ENCODE data around the gene ANO10.
"Not testable (repeated sequence)": the region's sequence is repeated elsewhere in the genome, so short reads cannot be mapped to it uniquely, and the experiment has no call there.

ANO10 gene

GRCh38 chr3:43485931-43486330 lies 135.9 kb downstream of the ANO10 start (continued):
- TF ChIP-seq ZNF704 (tag by site-specific recombination; IDR thresholded peaks at IDR 0.05) (no peak), ZNF366 (tag by site-specific recombination; conservative IDR thresholded peaks at IDR 0.05) (no peak), CTCF (tag by site-specific recombination; IDR thresholded peaks at IDR 0.05) (no peak), SETDB1 (IDR thresholded peaks at IDR 0.05; ENCODE audit: insufficient read length, low read length) (no peak)

- TF ChIP-seq ZNF521 (tag by site-specific recombination; IDR thresholded peaks at IDR 0.05) (no peak), ZNF221 (tag by site-specific recombination; IDR thresholded peaks at IDR 0.05; ENCODE audit: borderline replicate concordance) (no peak), ZNF561 (tag by site-specific recombination; IDR thresholded peaks at IDR 0.05; ENCODE audit: borderline replicate concordance) (no peak), ZNF121 (tag by site-specific recombination; IDR thresholded peaks at IDR 0.05) (no peak), SP3 (tag by site-specific recombination; IDR thresholded peaks at IDR 0.05) (no peak)
- TF ChIP-seq, protein P1, sequence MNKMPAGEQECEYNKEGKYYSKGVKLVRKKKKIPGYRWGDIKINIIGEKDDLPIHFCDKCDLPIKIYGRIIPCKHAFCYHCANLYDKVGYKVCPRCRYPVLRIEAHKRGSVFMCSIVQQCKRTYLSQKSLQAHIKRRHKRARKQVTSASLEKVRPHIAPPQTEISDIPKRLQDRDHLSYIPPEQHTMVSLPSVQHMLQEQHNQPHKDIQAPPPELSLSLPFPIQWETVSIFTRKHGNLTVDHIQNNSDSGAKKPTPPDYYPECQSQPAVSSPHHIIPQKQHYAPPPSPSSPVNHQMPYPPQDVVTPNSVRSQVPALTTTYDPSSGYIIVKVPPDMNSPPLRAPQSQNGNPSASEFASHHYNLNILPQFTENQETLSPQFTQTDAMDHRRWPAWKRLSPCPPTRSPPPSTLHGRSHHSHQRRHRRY (tag by site-specific recombination; IDR thresholded peaks at IDR 0.05) = no peak
- Histone ChIP-seq H3K36me3 (ENCODE audit: control insufficient read depth in 2 of 2, insufficient read depth in 1 of 2, low read length in 2 of 2) (no peaks in the 10 kb centered on the region), H3K4me1 (ENCODE audit: control insufficient read depth, insufficient read depth, low read length) (no peaks in the 10 kb centered on the region), H3K27ac (ENCODE audit: extremely low read depth, low read depth, low read length) (no peak overlapping the region), H3K9me3 (ENCODE audit: control insufficient read depth, insufficient read depth, low read depth, low read length) (no peaks in the 10 kb centered on the region), H3K4me3 (ENCODE audit: low read depth, low read length) (no peak overlapping the region)
- ChIA-PET POLR2A (no interaction called here), CTCF (no interaction called here)
These were observed 136.8 kb downstream of the ANO10 start for GRCh38 chr3:43484926-43485488.

- ChIA-PET POLR2A (no interaction called here), CTCF (no interaction called here)
- Histone ChIP-seq H3K4me1 (ENCODE audit: control insufficient read depth, insufficient read depth, low read length) (no peaks in the 10 kb centered on the region), H3K4me3 (ENCODE audit: low read depth, low read length) (no peak overlapping the region), H3K27ac (ENCODE audit: extremely low read depth, low read depth, low read length) (no peak overlapping the region), H3K36me3 (ENCODE audit: control insufficient read depth in 2 of 2, insufficient read depth in 1 of 2, low read length in 2 of 2) (no peaks in the 10 kb centered on the region), H3K9me3 (ENCODE audit: control insufficient read depth, insufficient read depth, low read depth, low read length) (no peaks in the 10 kb centered on the region)
- TF ChIP-seq ZNF274 (IDR thresholded peaks at IDR 0.05; ENCODE audit: low read length) = no peak
- TF ChIP-seq ZNF274 (tag by site-specific recombination; IDR thresholded peaks at IDR 0.05; ENCODE audit: borderline replicate concordance) = no peak
- TF ChIP-seq ZNF391 (tag by site-specific recombination; IDR thresholded peaks at IDR 0.05; ENCODE audit: borderline replicate concordance, low read depth) = no peak
- no peak for TF ChIP-seq BCL6B (tag by site-specific recombination; IDR thresholded peaks at IDR 0.05)
- TF ChIP-seq ZNF266 (tag by site-specific recombination; IDR thresholded peaks at IDR 0.05; ENCODE audit: low read depth) = no peak
- TF ChIP-seq SP3 (tag by site-specific recombination; IDR thresholded peaks at IDR 0.05) = no peak
- no peak for TF ChIP-seq SCRT2 (tag by site-specific recombination; IDR thresholded peaks at IDR 0.05)
- no peak for TF ChIP-seq ZNF354C (tag by site-specific recombination; IDR thresholded peaks at IDR 0.05; ENCODE audit: borderline replicate concordance, low read depth)
- TF ChIP-seq ZNF121 (tag by site-specific recombination; IDR thresholded peaks at IDR 0.05) = no peak
These were observed 140.4 kb downstream of the ANO10 start for GRCh38 chr3:43481375-43481774.

DNA sequence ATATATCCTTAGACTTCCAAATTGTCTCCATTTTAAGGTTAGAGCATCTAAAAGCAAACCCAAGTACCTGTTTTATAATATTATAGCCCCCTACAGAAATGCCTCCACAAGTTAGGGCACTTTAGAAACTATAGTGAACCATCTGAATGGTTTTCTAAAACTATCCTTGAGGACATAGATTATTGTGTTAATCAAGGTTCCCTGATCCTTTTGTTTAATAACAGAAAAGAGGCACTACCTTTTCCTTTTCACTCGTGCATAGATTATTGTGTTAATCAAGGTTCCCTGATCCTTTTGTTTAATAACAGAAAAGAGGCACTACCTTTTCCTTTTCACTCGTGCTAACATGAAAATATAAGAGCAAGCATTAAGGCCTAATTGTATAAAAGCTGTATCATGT lies 143.0 kb downstream of the ANO10 start:
- H3K4me1 ChIP-seq (ENCODE audit: control insufficient read depth, insufficient read depth, low read length); H3K36me3 ChIP-seq (ENCODE audit: control insufficient read depth in 2 of 2, insufficient read depth in 1 of 2, low read length in 2 of 2); H3K27ac ChIP-seq (ENCODE audit: extremely low read depth, low read depth, low read length); H3K4me3 ChIP-seq (ENCODE audit: low read depth, low read length); H3K9me3 ChIP-seq (ENCODE audit: control insufficient read depth, insufficient read depth, low read depth, low read length); POLR2A ChIA-PET: not testable (repeated sequence)
- CTCF ChIA-PET = interaction anchor here (0.6 to 0.7 kb wide), 3 partner anchors 23 to 1008 kb away, joined by 3 to 4 read pairs (median 4); no protein-coding TSS in a partner anchor
